SK-N-SH treated with all-trans-retinoic acid at 6 μM for 48 hours (cell line): ENCODE measurements around the gene MLXIP.

Experiments
- ARNTL ChIP-seq: fragments of 450-650 bp; formaldehyde crosslinking; IDR thresholded peaks from 2 replicates; pipeline ENCODE4 v1.5.0; 2020; ENCODE audit warnings: low read depth, mild to moderate bottlenecking, moderate library complexity, borderline replicate concordance
- ISL1 ChIP-seq: fragments of 250-450 bp; sonication (Bioruptor Pico); IDR thresholded peaks from 2 replicates; pipeline ENCODE4 v2.1.2; 2022; ENCODE audit warnings: mild to moderate bottlenecking, moderate library complexity
- PATZ1 ChIP-seq: fragments of 250-450 bp; sonication (Bioruptor Pico); IDR thresholded peaks from 2 replicates; pipeline ENCODE4 v1.8.0; 2020; ENCODE audit warnings: mild to moderate bottlenecking, moderate library complexity, borderline replicate concordance
- RARB ChIP-seq: fragments of 250-450 bp; sonication (Bioruptor Pico); IDR thresholded peaks from 2 replicates; pipeline ENCODE4 v1.8.0; 2021; ENCODE audit warnings: mild to moderate bottlenecking, moderate library complexity
- ZC3H10 ChIP-seq: fragments of 250-450 bp; sonication (Bioruptor Pico); IDR thresholded peaks from 2 replicates; pipeline ENCODE4 v1.5.1; 2021; ENCODE audit warnings: mild to moderate bottlenecking, moderate library complexity
- ZFP3 ChIP-seq: fragments of 250-450 bp; sonication (Bioruptor Pico); IDR thresholded peaks from 2 replicates; pipeline ENCODE4 v1.5.0; 2020; ENCODE audit warnings: mild to moderate bottlenecking, moderate library complexity
- TF ChIP-seq, protein P1 (sequence below): fragments of 250-450 bp; sonication (Bioruptor Pico); IDR thresholded peaks from 2 replicates; pipeline ENCODE4 v1.5.1; 2020; ENCODE audit warnings: low read depth, mild to moderate bottlenecking, moderate library complexity

GRCh38 chr12:122088179-122088810 is 9.7 kb downstream of the MLXIP start:
- TF ChIP-seq ZFP3 (CRISPR knock-in tag) (no peak), RARB (CRISPR knock-in tag) (no peak), ZC3H10 (no peak), ARNTL (CRISPR knock-in tag) (no peak), PATZ1 (no peak), ISL1 (CRISPR knock-in tag) (no peak)
- TF ChIP-seq, protein P1, sequence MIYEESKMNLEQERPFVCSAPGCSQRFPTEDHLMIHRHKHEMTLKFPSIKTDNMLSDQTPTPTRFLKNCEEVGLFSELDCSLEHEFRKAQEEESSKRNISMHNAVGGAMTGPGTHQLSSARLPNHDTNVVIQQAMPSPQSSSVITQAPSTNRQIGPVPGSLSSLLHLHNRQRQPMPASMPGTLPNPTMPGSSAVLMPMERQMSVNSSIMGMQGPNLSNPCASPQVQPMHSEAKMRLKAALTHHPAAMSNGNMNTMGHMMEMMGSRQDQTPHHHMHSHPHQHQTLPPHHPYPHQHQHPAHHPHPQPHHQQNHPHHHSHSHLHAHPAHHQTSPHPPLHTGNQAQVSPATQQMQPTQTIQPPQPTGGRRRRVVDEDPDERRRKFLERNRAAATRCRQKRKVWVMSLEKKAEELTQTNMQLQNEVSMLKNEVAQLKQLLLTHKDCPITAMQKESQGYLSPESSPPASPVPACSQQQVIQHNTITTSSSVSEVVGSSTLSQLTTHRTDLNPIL (CRISPR knock-in tag), result no peak
